ENCODE results near the gene CLEC19A.

DNA sequence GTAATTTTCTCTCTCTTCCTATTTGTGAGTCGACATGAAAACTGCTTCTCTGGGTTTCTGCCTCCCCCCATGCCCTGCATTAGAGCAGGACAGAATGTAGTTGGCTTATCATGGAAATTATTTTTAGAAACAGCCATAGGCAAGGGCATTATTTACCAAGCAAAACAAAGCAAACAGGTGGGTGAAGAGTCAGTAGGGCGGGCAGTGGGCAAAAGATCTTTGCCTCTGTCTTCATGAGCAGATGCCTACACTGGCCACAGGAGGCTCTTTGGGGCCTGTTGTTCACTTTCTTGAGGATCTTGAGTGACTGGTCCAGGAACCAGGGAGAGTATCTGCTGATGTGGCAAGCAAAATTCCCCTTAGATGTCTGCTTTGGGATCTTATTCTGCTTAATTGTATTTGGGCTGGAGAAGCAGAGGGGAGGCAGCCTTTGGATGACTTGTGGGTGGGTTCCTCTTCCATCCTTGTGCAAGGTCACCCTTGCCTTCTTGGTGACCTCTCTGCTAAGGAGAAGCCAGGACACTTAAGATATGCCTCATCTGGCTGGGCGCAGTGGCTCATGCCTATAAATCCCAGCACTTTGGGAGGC lies 42.5 kb upstream of the CLEC19A start:
- TF ChIP-seq, protein P1, sequence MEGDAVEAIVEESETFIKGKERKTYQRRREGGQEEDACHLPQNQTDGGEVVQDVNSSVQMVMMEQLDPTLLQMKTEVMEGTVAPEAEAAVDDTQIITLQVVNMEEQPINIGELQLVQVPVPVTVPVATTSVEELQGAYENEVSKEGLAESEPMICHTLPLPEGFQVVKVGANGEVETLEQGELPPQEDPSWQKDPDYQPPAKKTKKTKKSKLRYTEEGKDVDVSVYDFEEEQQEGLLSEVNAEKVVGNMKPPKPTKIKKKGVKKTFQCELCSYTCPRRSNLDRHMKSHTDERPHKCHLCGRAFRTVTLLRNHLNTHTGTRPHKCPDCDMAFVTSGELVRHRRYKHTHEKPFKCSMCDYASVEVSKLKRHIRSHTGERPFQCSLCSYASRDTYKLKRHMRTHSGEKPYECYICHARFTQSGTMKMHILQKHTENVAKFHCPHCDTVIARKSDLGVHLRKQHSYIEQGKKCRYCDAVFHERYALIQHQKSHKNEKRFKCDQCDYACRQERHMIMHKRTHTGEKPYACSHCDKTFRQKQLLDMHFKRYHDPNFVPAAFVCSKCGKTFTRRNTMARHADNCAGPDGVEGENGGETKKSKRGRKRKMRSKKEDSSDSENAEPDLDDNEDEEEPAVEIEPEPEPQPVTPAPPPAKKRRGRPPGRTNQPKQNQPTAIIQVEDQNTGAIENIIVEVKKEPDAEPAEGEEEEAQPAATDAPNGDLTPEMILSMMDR (IDR thresholded peaks at IDR 0.05; ENCODE audit: low read depth, low read length) = no peak
- TF ChIP-seq POLR2A (IDR thresholded peaks at IDR 0.05; ENCODE audit: extremely low read depth, insufficient read length) = no peak
- TF ChIP-seq, protein P2, sequence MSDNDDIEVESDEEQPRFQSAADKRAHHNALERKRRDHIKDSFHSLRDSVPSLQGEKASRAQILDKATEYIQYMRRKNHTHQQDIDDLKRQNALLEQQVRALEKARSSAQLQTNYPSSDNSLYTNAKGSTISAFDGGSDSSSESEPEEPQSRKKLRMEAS (IDR thresholded peaks at IDR 0.05; ENCODE audit: low read depth, low read length) = no peak

Measured in NB4 (cell line).